GM19324 (cell line): ENCODE data around the gene ANKRD22.
"Not testable (repeated sequence)": the region's sequence is repeated elsewhere in the genome, so short reads cannot be mapped to it uniquely, and the experiment has no call there.

Source experiments
- ATAC-seq: cut with Tn5 transposase; IDR thresholded peaks from one replicate; pipeline ENCODE4 v1.9.1; 2021; ENCODE audit warnings: mild to moderate bottlenecking, moderate library complexity; ENCODE audit not compliant: unreplicated experiment, low FRiP score

ANKRD22 gene

GRCh38 chr10:88851706-88852105, at the start of gene ANKRD22:
TSS of gene ANKRD22 (minus strand) at chr10:88851844. CDS start at chr10:88851607, 237 bp downstream.
- no peak for ATAC-seq

GRCh38 chr10:88899886-88900285, 48.2 kb upstream of the ANKRD22 start:
- ATAC-seq = no peak

GRCh38 chr10:88898727-88899126, 47.1 kb upstream of the ANKRD22 start:
- no peak for ATAC-seq

- ATAC-seq = no peak
Observed at GRCh38 chr10:88896994-88897853, 45.6 kb upstream of the ANKRD22 start.

- no peak for ATAC-seq
Observed at GRCh38 chr10:88896372-88896993, 44.8 kb upstream of the ANKRD22 start.

- ATAC-seq = no peak
Observed at GRCh38 chr10:88895250-88895649, 43.6 kb upstream of the ANKRD22 start.

- ATAC-seq = no peak
Observed at GRCh38 chr10:88893611-88894010, 42.0 kb upstream of the ANKRD22 start.

- ATAC-seq = no peak
Observed at GRCh38 chr10:88892222-88892967, 40.8 kb upstream of the ANKRD22 start.

GRCh38 chr10:88890681-88891381, 39.2 kb upstream of the ANKRD22 start:
- ATAC-seq = no peak

GRCh38 chr10:88889559-88890337, 38.1 kb upstream of the ANKRD22 start:
- ATAC-seq = peak; percentile 79

- ATAC-seq = no peak
Observed at GRCh38 chr10:88888810-88889445, 37.3 kb upstream of the ANKRD22 start.

- ATAC-seq = no peak
Observed at GRCh38 chr10:88886557-88886956, 34.9 kb upstream of the ANKRD22 start.

GRCh38 chr10:88883448-88883809, 31.8 kb upstream of the ANKRD22 start:
- ATAC-seq = no peak

- not testable (repeated sequence) for ATAC-seq
Observed at GRCh38 chr10:88882646-88883447, 31.2 kb upstream of the ANKRD22 start.

- no peak for ATAC-seq
Observed at GRCh38 chr10:88881922-88882645, 30.4 kb upstream of the ANKRD22 start.

- ATAC-seq = no peak
Observed at GRCh38 chr10:88881320-88881719, 29.7 kb upstream of the ANKRD22 start.

GRCh38 chr10:88880282-88881076, 28.8 kb upstream of the ANKRD22 start:
- ATAC-seq = peak; percentile 84
